ENCODE measurements around the gene COL15A1.

The COL15A1 gene

DNA sequence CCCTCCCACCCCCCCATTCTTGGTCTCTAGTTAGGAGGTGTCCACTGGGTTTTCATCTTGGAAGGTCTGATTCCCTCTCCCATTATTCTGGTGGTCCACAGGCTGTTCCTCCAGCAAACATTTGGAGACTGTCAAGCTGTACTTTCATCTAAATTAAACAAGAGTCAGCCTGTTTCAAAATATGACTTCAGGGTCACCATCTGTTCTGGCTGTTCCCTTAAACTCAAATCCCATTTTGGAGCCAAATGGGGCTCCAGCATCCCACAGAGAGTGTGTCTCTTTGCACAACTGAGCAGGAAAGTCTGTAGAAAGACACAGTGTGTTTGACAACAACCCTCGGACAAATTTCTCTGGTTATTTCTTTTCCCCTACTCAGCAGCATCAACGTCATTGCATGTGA is 20.5 kb downstream of the COL15A1 start:
- Histone ChIP-seq H3K27me3 (replicated peaks) (no peaks in the 10 kb centered on the region), H3K4me3 (ENCODE audit: low read depth, low read length) (no peak overlapping the region), H3K36me3 (replicated peaks) (no peaks in the 10 kb centered on the region), H3K27ac (no peak overlapping the region)
- TF ChIP-seq, protein P1, sequence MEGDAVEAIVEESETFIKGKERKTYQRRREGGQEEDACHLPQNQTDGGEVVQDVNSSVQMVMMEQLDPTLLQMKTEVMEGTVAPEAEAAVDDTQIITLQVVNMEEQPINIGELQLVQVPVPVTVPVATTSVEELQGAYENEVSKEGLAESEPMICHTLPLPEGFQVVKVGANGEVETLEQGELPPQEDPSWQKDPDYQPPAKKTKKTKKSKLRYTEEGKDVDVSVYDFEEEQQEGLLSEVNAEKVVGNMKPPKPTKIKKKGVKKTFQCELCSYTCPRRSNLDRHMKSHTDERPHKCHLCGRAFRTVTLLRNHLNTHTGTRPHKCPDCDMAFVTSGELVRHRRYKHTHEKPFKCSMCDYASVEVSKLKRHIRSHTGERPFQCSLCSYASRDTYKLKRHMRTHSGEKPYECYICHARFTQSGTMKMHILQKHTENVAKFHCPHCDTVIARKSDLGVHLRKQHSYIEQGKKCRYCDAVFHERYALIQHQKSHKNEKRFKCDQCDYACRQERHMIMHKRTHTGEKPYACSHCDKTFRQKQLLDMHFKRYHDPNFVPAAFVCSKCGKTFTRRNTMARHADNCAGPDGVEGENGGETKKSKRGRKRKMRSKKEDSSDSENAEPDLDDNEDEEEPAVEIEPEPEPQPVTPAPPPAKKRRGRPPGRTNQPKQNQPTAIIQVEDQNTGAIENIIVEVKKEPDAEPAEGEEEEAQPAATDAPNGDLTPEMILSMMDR (IDR thresholded peaks at IDR 0.05; ENCODE audit: low read depth, low read length, missing control alignments), result no peak
- no peak for DNase-seq
- in situ Hi-C loops (cut with HindIII; ENCODE audit: low pct_ligation_motif_present, low sequenced_read_pairs), result no loop called here

DNA sequence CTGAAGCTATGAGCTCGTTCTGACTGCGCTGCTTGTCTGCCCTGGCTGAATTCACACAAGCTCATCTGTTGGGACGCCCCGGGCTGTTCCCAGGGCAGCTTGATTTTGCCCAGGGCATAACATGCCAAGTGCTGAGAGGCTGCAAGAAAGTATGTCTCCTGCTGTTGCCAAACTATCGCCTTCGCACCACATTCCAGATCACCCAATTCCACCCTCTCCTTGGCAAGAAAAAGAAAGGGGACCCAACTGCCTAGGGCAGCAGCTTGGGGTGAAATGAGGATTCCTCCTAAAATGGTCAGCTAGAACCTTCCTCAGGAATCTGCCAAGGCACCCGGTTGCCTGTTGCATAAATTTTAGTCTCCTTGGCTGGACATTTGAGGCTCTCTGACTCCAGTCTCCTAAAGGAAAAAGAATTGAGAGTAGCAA is 21.2 kb downstream of the COL15A1 start:
- in situ Hi-C loops (cut with HindIII; ENCODE audit: low pct_ligation_motif_present, low sequenced_read_pairs), result no loop called here
- Histone ChIP-seq H3K4me3 (ENCODE audit: low read depth, low read length) (no peak overlapping the region), H3K27me3 (replicated peaks) (no peaks in the 10 kb centered on the region), H3K36me3 (replicated peaks) (no peaks in the 10 kb centered on the region), H3K27ac (no peak overlapping the region)
- DNase-seq, result no peak
- TF ChIP-seq, protein P1 (IDR thresholded peaks at IDR 0.05; ENCODE audit: low read depth, low read length, missing control alignments), result no peak

DNA sequence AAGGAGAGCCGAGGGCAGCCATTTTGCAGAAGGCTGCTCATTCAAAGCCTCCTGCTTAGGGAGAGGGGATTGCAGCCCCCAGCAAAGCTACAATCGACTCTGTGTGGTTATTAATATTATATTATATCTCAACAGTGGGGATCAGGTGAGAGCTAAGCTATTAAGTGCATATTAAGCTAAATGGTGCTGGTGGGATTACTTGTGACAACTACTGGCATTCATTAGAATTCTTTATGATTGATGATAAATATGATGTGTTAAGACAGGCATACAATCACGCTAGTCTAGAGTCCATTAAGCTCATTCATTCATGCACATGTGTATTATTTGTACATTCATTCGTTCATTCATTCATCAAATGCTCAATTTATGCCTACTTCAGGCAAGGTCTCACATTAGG is 23.0 kb downstream of the COL15A1 start:
- DNase-seq, result no peak
- Histone ChIP-seq H3K36me3 (replicated peaks) (no peaks in the 10 kb centered on the region), H3K27ac (no peak overlapping the region), H3K27me3 (replicated peaks) (no peaks in the 10 kb centered on the region), H3K4me3 (ENCODE audit: low read depth, low read length) (no peak overlapping the region)
- in situ Hi-C loops (cut with HindIII; ENCODE audit: low pct_ligation_motif_present, low sequenced_read_pairs), result no loop called here
- TF ChIP-seq, protein P1 (IDR thresholded peaks at IDR 0.05; ENCODE audit: low read depth, low read length, missing control alignments), result no peak

DNA sequence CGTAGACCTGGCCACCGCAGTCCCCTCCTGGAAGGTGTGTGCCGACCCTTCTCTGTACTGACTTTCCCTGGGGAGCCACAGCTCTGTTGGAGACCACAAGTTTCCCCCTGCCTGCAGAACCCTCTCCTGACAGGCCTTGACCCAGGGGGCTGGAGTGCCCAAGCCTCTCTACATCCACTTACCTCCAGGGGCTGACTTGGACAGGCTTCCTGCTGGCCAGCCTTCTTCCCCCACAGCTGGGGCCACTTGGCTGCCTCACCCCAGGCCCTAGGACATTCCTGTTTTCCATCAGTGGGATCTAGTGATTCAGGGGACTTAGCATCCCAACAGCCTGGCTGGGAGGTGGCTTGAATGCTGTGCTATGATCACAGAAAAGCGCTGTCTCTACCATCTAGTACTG is 23.6 kb downstream of the COL15A1 start:
- Histone ChIP-seq H3K27ac (no peak overlapping the region), H3K27me3 (replicated peaks) (no peaks in the 10 kb centered on the region), H3K36me3 (replicated peaks) (no peaks in the 10 kb centered on the region), H3K4me3 (ENCODE audit: low read depth, low read length) (no peak overlapping the region)
- no peak for DNase-seq
- TF ChIP-seq, protein P1 (IDR thresholded peaks at IDR 0.05; ENCODE audit: low read depth, low read length, missing control alignments), result no peak
- in situ Hi-C loops (cut with HindIII; ENCODE audit: low pct_ligation_motif_present, low sequenced_read_pairs), result no loop called here

GRCh38 chr9:98967680-98968079 is 24.0 kb downstream of the COL15A1 start:
- Histone ChIP-seq H3K36me3 (replicated peaks) (no peaks in the 10 kb centered on the region), H3K27me3 (replicated peaks) (no peaks in the 10 kb centered on the region), H3K27ac (no peak overlapping the region), H3K4me3 (ENCODE audit: low read depth, low read length) (no peak overlapping the region)
- TF ChIP-seq, protein P1 (IDR thresholded peaks at IDR 0.05; ENCODE audit: low read depth, low read length, missing control alignments), result no peak
- DNase-seq, result no peak
- in situ Hi-C loops (cut with HindIII; ENCODE audit: low pct_ligation_motif_present, low sequenced_read_pairs), result no loop called here

- TF ChIP-seq, protein P1 (IDR thresholded peaks at IDR 0.05; ENCODE audit: low read depth, low read length, missing control alignments), result no peak
- Histone ChIP-seq H3K36me3 (replicated peaks) (no peaks in the 10 kb centered on the region), H3K4me3 (ENCODE audit: low read depth, low read length) (no peak overlapping the region), H3K27ac (no peak overlapping the region), H3K27me3 (replicated peaks) (no peaks in the 10 kb centered on the region)
- in situ Hi-C loops (cut with HindIII; ENCODE audit: low pct_ligation_motif_present, low sequenced_read_pairs), result no loop called here
- DNase-seq, result no peak
These were observed 25.1 kb downstream of the COL15A1 start for GRCh38 chr9:98968601-98969337.
